ENCODE results near the gene GABRR3.

- TF ChIP-seq, protein P1, sequence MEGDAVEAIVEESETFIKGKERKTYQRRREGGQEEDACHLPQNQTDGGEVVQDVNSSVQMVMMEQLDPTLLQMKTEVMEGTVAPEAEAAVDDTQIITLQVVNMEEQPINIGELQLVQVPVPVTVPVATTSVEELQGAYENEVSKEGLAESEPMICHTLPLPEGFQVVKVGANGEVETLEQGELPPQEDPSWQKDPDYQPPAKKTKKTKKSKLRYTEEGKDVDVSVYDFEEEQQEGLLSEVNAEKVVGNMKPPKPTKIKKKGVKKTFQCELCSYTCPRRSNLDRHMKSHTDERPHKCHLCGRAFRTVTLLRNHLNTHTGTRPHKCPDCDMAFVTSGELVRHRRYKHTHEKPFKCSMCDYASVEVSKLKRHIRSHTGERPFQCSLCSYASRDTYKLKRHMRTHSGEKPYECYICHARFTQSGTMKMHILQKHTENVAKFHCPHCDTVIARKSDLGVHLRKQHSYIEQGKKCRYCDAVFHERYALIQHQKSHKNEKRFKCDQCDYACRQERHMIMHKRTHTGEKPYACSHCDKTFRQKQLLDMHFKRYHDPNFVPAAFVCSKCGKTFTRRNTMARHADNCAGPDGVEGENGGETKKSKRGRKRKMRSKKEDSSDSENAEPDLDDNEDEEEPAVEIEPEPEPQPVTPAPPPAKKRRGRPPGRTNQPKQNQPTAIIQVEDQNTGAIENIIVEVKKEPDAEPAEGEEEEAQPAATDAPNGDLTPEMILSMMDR (IDR thresholded peaks at IDR 0.05; ENCODE audit: low read depth, low read length, poor library complexity, severe bottlenecking): no peak
- TF ChIP-seq EZH2phosphoT487 (IDR thresholded peaks at IDR 0.05; ENCODE audit: borderline replicate concordance, low read length): no peak
Measured at GRCh38 chr3:97942801-97943546, 92.1 kb downstream of the GABRR3 start.
